H1 (cell line): ENCODE measurements around the gene TRIM32. TPM values are rescaled to one million over a fixed set of nuclear protein-coding genes. Genes with fewer than 3 reads are reported as not detected.

Experiments used
- BCL11A ChIP-seq, 2 experiments: IDR thresholded peaks; one replicate each; pipeline ENCODE4 v1.6.1; 2011; ENCODE audit warnings: low read depth in 2 of 2, low read length in 2 of 2, mild to moderate bottlenecking in 2 of 2
- BRCA1 ChIP-seq: IDR thresholded peaks from 2 replicates; pipeline ENCODE4 v1.6.1; 2012; ENCODE audit warnings: low read depth, low read length, improper control_type of control experiment
- CBX8 ChIP-seq: fragments of 300-800, 300-1000 bp; sonication (generic); IDR thresholded peaks from 2 replicates; pipeline ENCODE4 v1.7.1; 2016; ENCODE audit warnings: low read depth, low read length, borderline replicate concordance
- CHD2 ChIP-seq: IDR thresholded peaks from 2 replicates; pipeline ENCODE4 v1.6.1; 2012; ENCODE audit warnings: low read length, improper control_type of control experiment
- EZH2 ChIP-seq: fragments of 200-600 bp; sonication (generic); IDR thresholded peaks from 2 replicates; pipeline ENCODE4 v1.7.1; 2012; ENCODE audit warnings: low read depth, mild to moderate bottlenecking, moderate library complexity, low read length, inconsistent platforms; ENCODE audit not compliant: severe bottlenecking
- GABPA ChIP-seq: IDR thresholded peaks from 2 replicates; pipeline ENCODE4 v1.6.1; 2011; ENCODE audit warnings: mild to moderate bottlenecking, low read length, moderate library complexity, borderline replicate concordance; ENCODE audit not compliant: insufficient read depth
- KDM4A ChIP-seq: IDR thresholded peaks from one replicate; pipeline ENCODE4 v1.7.1; 2012; ENCODE audit warnings: low read depth, mild to moderate bottlenecking, moderate library complexity, low read length, inconsistent platforms; ENCODE audit not compliant: severe bottlenecking
- PHF8 ChIP-seq: fragments of 200-600 bp; sonication (generic); conservative IDR thresholded peaks from 2 replicates; pipeline ENCODE4 v1.7.1; 2012; ENCODE audit warnings: low read depth, mild to moderate bottlenecking, inconsistent platforms, low read length, moderate library complexity
- SP2 ChIP-seq: IDR thresholded peaks from 2 replicates; pipeline ENCODE4 v1.6.1; 2012; ENCODE audit warnings: mild to moderate bottlenecking, low read length, inconsistent platforms
- SP4 ChIP-seq: IDR thresholded peaks from 2 replicates; pipeline ENCODE4 v1.6.1; 2012; ENCODE audit warnings: low read length, inconsistent platforms
- SRF ChIP-seq: IDR thresholded peaks from 2 replicates; pipeline ENCODE4 v1.6.1; 2011; ENCODE audit warnings: mild to moderate bottlenecking, low read depth, low read length, moderate library complexity
- SUZ12 ChIP-seq: fragments of 200-600 bp; sonication (generic); IDR thresholded peaks from 2 replicates; pipeline ENCODE4 v1.6.1; 2012; ENCODE audit warnings: mild to moderate bottlenecking, inconsistent platforms, low read length, moderate library complexity, mixed read lengths
- TAF1 ChIP-seq: IDR thresholded peaks from 2 replicates; pipeline ENCODE4 v1.6.1; 2011; ENCODE audit warnings: mild to moderate bottlenecking, low read depth, low read length
- TAF7 ChIP-seq: optimal IDR thresholded peaks from 2 replicates; pipeline ENCODE3; 2011; ENCODE audit warnings: low read depth, mild to moderate bottlenecking, inconsistent platforms, low read length, moderate library complexity, borderline replicate concordance
- polyA plus RNA-seq, 7 experiments: library from polyadenylated mRNA; depleted of rRNA in 3 of 7; stranded (reverse) in 5 of 7; unstranded in 2 of 7; fragments of >200 nt in 5 of 7; fragments of 200-250 nt in 2 of 7; gene quantifications; 1 replicate in 5 of 7; 2 replicates in 1 of 7; 4 replicates in 1 of 7; pipeline versions ENCODE4 v1.2.1 to v1.2.3, GENCODE V29; 2011 to 2013; ENCODE audit warnings: missing spikeins in 2 of 7, mixed read lengths in 2 of 7
- total RNA-seq: library from RNA; stranded (reverse); fragmentation: NEBNext Ultra II Directional; extraction: Animal tissue kit (Norgen Biotek cat#: 25700); gene quantifications from 2 replicates; pipeline ENCODE4 v1.2.1, GENCODE V29; 2021
- TF ChIP-seq, protein P1 (sequence below), 3 experiments: IDR thresholded peaks; 1 replicate in 2 of 3; 2 replicates in 1 of 3; pipeline versions ENCODE4 v1.5.1 to v1.6.1; 2011; ENCODE audit warnings: low read length in 3 of 3, mild to moderate bottlenecking in 3 of 3, inconsistent platforms in 2 of 3, low read depth in 1 of 3, moderate library complexity in 1 of 3; ENCODE audit not compliant: insufficient read depth in 1 of 3; ENCODE audit errors: control extremely low read depth in 1 of 3
- TF ChIP-seq, protein P2 (sequence below): IDR thresholded peaks from 2 replicates; pipeline ENCODE4 v1.6.1; 2012; ENCODE audit warnings: low read length, inconsistent platforms
- TF ChIP-seq, protein P3 (sequence below): IDR thresholded peaks from 2 replicates; pipeline ENCODE4 v1.6.1; 2011; ENCODE audit warnings: low read depth, mild to moderate bottlenecking, low read length; ENCODE audit not compliant: insufficient read depth
- TF ChIP-seq, protein P4 (sequence below): IDR thresholded peaks from 2 replicates; pipeline ENCODE4 v1.6.1; 2011; ENCODE audit warnings: low read length, improper control_type of control experiment

TRIM32 gene
- total and polyA plus RNA-seq, 2 of the 8 experiments (the other 6 are each of a cell fraction or from before 2014, with no cell fraction given) = 10.5 to 17.3 TPM

DNA sequence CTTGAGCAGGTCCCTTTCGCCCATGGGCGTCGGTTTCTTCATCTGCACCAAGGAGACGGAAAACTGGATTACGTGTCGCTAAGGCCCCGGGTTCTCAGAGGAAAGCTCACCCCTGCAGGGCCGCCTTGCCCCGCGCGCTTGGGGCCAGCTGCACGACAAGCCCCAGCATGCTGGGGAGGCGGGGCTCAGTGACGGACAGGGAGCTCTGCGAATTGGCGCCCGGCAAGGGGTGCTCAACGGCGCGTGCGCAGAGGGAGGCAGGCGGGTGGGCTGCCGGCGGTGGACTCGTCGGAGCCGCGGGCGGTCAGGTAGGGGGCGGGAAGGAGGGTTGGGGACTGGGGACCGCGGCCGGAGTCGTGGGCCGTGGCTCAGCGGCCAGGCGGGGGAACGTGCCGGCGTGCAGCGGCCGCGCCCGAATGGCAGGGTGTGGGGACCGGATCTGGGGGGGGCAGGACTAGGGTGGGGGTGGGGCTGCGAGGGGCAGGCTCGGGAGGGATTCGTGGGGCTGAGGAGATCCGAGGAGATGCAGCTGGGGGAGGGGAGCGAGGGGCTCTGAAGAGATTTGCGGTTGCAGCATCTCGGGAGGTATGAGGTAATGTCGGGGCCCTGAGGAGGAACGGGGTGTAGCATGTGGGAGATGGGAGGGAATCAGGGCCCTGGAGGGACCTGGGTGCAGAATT, at the start of gene TRIM32 (continued):
- TF ChIP-seq, protein P1, sequence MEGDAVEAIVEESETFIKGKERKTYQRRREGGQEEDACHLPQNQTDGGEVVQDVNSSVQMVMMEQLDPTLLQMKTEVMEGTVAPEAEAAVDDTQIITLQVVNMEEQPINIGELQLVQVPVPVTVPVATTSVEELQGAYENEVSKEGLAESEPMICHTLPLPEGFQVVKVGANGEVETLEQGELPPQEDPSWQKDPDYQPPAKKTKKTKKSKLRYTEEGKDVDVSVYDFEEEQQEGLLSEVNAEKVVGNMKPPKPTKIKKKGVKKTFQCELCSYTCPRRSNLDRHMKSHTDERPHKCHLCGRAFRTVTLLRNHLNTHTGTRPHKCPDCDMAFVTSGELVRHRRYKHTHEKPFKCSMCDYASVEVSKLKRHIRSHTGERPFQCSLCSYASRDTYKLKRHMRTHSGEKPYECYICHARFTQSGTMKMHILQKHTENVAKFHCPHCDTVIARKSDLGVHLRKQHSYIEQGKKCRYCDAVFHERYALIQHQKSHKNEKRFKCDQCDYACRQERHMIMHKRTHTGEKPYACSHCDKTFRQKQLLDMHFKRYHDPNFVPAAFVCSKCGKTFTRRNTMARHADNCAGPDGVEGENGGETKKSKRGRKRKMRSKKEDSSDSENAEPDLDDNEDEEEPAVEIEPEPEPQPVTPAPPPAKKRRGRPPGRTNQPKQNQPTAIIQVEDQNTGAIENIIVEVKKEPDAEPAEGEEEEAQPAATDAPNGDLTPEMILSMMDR (IDR thresholded peaks at IDR 0.05; ENCODE audit: control extremely low read depth in 1 of 3, insufficient read depth in 1 of 3, low read depth in 1 of 3, low read length in 3 of 3) = no peak
- TF ChIP-seq SRF = no peak
- TF ChIP-seq, protein P2, sequence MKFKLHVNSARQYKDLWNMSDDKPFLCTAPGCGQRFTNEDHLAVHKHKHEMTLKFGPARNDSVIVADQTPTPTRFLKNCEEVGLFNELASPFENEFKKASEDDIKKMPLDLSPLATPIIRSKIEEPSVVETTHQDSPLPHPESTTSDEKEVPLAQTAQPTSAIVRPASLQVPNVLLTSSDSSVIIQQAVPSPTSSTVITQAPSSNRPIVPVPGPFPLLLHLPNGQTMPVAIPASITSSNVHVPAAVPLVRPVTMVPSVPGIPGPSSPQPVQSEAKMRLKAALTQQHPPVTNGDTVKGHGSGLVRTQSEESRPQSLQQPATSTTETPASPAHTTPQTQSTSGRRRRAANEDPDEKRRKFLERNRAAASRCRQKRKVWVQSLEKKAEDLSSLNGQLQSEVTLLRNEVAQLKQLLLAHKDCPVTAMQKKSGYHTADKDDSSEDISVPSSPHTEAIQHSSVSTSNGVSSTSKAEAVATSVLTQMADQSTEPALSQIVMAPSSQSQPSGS = no peak
- TF ChIP-seq GABPA = no peak
- no peak for TF ChIP-seq CBX8
- TF ChIP-seq, protein P3, sequence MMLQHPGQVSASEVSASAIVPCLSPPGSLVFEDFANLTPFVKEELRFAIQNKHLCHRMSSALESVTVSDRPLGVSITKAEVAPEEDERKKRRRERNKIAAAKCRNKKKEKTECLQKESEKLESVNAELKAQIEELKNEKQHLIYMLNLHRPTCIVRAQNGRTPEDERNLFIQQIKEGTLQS = no peak
- peak; percentile 50 for TF ChIP-seq KDM4A
- peak; percentile 27 for TF ChIP-seq TAF7
- TF ChIP-seq, protein P4, sequence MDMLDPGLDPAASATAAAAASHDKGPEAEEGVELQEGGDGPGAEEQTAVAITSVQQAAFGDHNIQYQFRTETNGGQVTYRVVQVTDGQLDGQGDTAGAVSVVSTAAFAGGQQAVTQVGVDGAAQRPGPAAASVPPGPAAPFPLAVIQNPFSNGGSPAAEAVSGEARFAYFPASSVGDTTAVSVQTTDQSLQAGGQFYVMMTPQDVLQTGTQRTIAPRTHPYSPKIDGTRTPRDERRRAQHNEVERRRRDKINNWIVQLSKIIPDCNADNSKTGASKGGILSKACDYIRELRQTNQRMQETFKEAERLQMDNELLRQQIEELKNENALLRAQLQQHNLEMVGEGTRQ = no peak
- no peak for TF ChIP-seq SP4
- TF ChIP-seq CHD2 = peak; percentile 62; the same call in 1 of the 2 replicates
- TF ChIP-seq TAF1 = peak; percentile 58
- TF ChIP-seq PHF8 = peak; percentile 61
- TF ChIP-seq BCL11A (IDR thresholded peaks at IDR 0.05; ENCODE audit: low read depth in 2 of 2, low read length in 2 of 2) = no peak
- peak; percentile 49 for TF ChIP-seq SP2
- TF ChIP-seq SUZ12 = no peak
- no peak for TF ChIP-seq EZH2
- TF ChIP-seq BRCA1 = no peak
